K562 (cell line): ENCODE measurements around the gene TRAPPC2B. TPM values are rescaled to one million over a fixed set of nuclear protein-coding genes. Genes with fewer than 3 reads are reported as not detected.

Experiments used
- CREB1 ChIP-seq, 2 experiments: sonication (generic) in 1 of 2; formaldehyde crosslinking in 1 of 2; IDR thresholded peaks; 2 replicates each; pipeline versions ENCODE4 v1.6.1 to v1.8.0; 2012 to 2022; ENCODE audit warnings: inconsistent platforms in 1 of 2, mild to moderate bottlenecking in 1 of 2, missing genetic modification reagents in 1 of 2, moderate library complexity in 1 of 2
- NEUROD1 ChIP-seq: fragments of 150-350 bp; IDR thresholded peaks from 2 replicates; pipeline ENCODE4 v1.6.1; 2014; ENCODE audit warnings: borderline replicate concordance, low read length, low read depth; ENCODE audit not compliant: partially characterized antibody
- NR2C2 ChIP-seq, 2 experiments: fragments of 200-800 bp in 1 of 2; sonication (Bioruptor generic) in 1 of 2; sonication (generic) in 1 of 2; formaldehyde crosslinking in 1 of 2; IDR thresholded peaks; 2 replicates each; pipeline versions ENCODE4 v1.6.1 to v1.8.0; 2016 to 2022; ENCODE audit warnings: mild to moderate bottlenecking in 1 of 2, missing compliant biosample characterization in 1 of 2, missing genetic modification characterization in 1 of 2, missing genetic modification reagents in 1 of 2
- SAP30 ChIP-seq: fragments of 200-600 bp; sonication (generic); IDR thresholded peaks from 2 replicates; pipeline ENCODE4 v1.6.1; 2012; ENCODE audit warnings: borderline replicate concordance, low read depth, mild to moderate bottlenecking, moderate library complexity, low read length, control low read depth, inconsistent platforms; ENCODE audit not compliant: insufficient read depth, poor library complexity, severe bottlenecking
- SRF ChIP-seq, 2 experiments: fragments of 250-450, 450-650 bp in 1 of 2; sonication (Bioruptor Pico) in 1 of 2; sonication (generic) in 1 of 2; formaldehyde crosslinking; IDR thresholded peaks; 2 replicates each; pipeline versions ENCODE4 v1.5.0 to v1.5.1; 2020 to 2022; ENCODE audit warnings: mild to moderate bottlenecking in 1 of 2, missing genetic modification reagents in 1 of 2
- SRSF3 ChIP-seq: fragments of 200-400 bp; formaldehyde crosslinking; IDR thresholded peaks from 2 replicates; pipeline ENCODE4 v1.6.1; 2016; ENCODE audit warnings: mild to moderate bottlenecking, low read length, moderate library complexity; ENCODE audit not compliant: insufficient read depth
- TAF1 ChIP-seq: IDR thresholded peaks from 2 replicates; pipeline ENCODE4 v1.6.1; 2011; ENCODE audit warnings: mild to moderate bottlenecking, low read length, moderate library complexity; ENCODE audit not compliant: insufficient read depth, control insufficient read depth, severe bottlenecking; ENCODE audit errors: extremely low read depth
- TAF15 ChIP-seq: fragments of 200-400 bp; formaldehyde crosslinking; IDR thresholded peaks from 2 replicates; pipeline ENCODE4 v1.6.1; 2017; ENCODE audit warnings: mild to moderate bottlenecking, low read depth, low read length, moderate library complexity
- TEAD4 ChIP-seq, 2 experiments: sonication (generic) in 1 of 2; formaldehyde crosslinking in 1 of 2; IDR thresholded peaks; 2 replicates each; pipeline versions ENCODE4 v1.6.1 to v1.8.0; 2012 to 2022; ENCODE audit warnings: borderline replicate concordance in 1 of 2, inconsistent platforms in 1 of 2, low read length in 1 of 2, mild to moderate bottlenecking in 1 of 2, missing genetic modification reagents in 1 of 2
- YY1 ChIP-seq, 3 experiments: IDR thresholded peaks; 2 replicates each; pipeline ENCODE4 v1.6.1; 2011; ENCODE audit warnings: low read length in 2 of 3, mild to moderate bottlenecking in 2 of 3, moderate library complexity in 2 of 3, borderline replicate concordance in 1 of 3, control low read depth in 1 of 3, low read depth in 1 of 3; ENCODE audit not compliant: insufficient read depth in 3 of 3, insufficient replicate concordance in 2 of 3, control insufficient read depth in 1 of 3, insufficient read length in 1 of 3; ENCODE audit errors: extremely low read depth in 1 of 3
- ZBTB43 ChIP-seq: sonication (generic); formaldehyde crosslinking; IDR thresholded peaks from 2 replicates; pipeline ENCODE4 v1.8.0; 2023; ENCODE audit warnings: mild to moderate bottlenecking, missing genetic modification reagents
- ZMIZ1 ChIP-seq, 2 experiments: fragments of 150-350 bp in 1 of 2; IDR thresholded peaks; 2 replicates each; pipeline ENCODE4 v1.6.1; 2012 to 2016; ENCODE audit warnings: low read depth in 2 of 2, low read length in 2 of 2, mild to moderate bottlenecking in 1 of 2, moderate library complexity in 1 of 2
- ZNF280A ChIP-seq: fragments of 450-650 bp; IDR thresholded peaks from 2 replicates; pipeline ENCODE4 v1.6.1; 2018; ENCODE audit warnings: mild to moderate bottlenecking, low read depth; ENCODE audit not compliant: partially characterized antibody
- polyA plus RNA-seq, 8 experiments: library from polyadenylated mRNA; depleted of rRNA in 4 of 8; stranded (reverse) in 5 of 8; unstranded in 3 of 8; fragments of >200 nt; fragmentation: Nextera tagmentation in 2 of 8; fragmentation: Illumina TruSeq in 1 of 8; extraction: Ambion mirVana in 2 of 8; extraction: Trizol in 1 of 8; gene quantifications; 2 replicates each; pipeline versions ENCODE4 v1.2.1 to v1.2.3, GENCODE V29; 2011 to 2014; ENCODE audit warnings: inconsistent platforms in 1 of 8, missing spikeins in 1 of 8
- total RNA-seq, 7 experiments: library from RNA; depleted of rRNA in 6 of 7; stranded (reverse); fragments of >200 nt in 6 of 7; fragmentation: Illumina TruSeq in 2 of 7; extraction: Trizol in 2 of 7; gene quantifications; 2 replicates each; pipeline versions ENCODE4 v1.2.1 to v1.2.3, GENCODE V29; 2011 to 2021; ENCODE audit warnings: low replicate concordance in 1 of 7

TRAPPC2B gene
- total and polyA plus RNA-seq, 9 of the 15 experiments (the other 6 are each of a cell fraction or from before 2014, with no cell fraction given) = 2.2 to 20.4 (median 4.6) TPM

GRCh38 chr19:57350877-57351805 is 12.2 kb upstream of the TRAPPC2B start, which contains the start of gene ZNF304 (continued):
- peak in 1 of 2 experiments; percentile 76; a peak in 1 of 4 replicates for TF ChIP-seq SRF (CRISPR knock-in tag; IDR thresholded peaks at IDR 0.05)
- TF ChIP-seq ZBTB43 = no peak
- peak; percentile 96 for TF ChIP-seq CREB1 (IDR thresholded peaks at IDR 0.05)
- peak; percentile 95 for TF ChIP-seq CREB1 (CRISPR knock-in tag; IDR thresholded peaks at IDR 0.05)
- no peak for TF ChIP-seq ZMIZ1 (IDR thresholded peaks at IDR 0.05; ENCODE audit: low read depth in 2 of 2, low read length in 2 of 2)
- TF ChIP-seq TAF1 = peak; percentile 48
- TF ChIP-seq SAP30 = peak; percentile 20
- TF ChIP-seq TEAD4 (IDR thresholded peaks at IDR 0.05; ENCODE audit: low read length) = 0 out of 2 replicates have a peak, but pooled peaks have one; percentile 12
- no peak for TF ChIP-seq TEAD4 (CRISPR knock-in tag; IDR thresholded peaks at IDR 0.05; ENCODE audit: borderline replicate concordance)
- TF ChIP-seq NEUROD1 = no peak
- no peak for TF ChIP-seq TAF15
- no peak for TF ChIP-seq SRSF3
- TF ChIP-seq ZNF280A = no peak
- no peak for TF ChIP-seq NR2C2 (CRISPR knock-in tag; IDR thresholded peaks at IDR 0.05)
- peak; percentile 65 for TF ChIP-seq NR2C2 (tag; IDR thresholded peaks at IDR 0.05)
- TF ChIP-seq YY1 (IDR thresholded peaks at IDR 0.05; ENCODE audit: borderline replicate concordance in 1 of 3, control insufficient read depth in 1 of 3, extremely low read depth in 1 of 3, insufficient read depth in 3 of 3, insufficient read length in 1 of 3, insufficient replicate concordance in 2 of 3, low read depth in 1 of 3, low read length in 2 of 3) = peak in 1 of 3 experiments; percentile 42
